Natural killer cell treated with Interleukin-12 subunit alpha and Interleukin-12 subunit beta and Interleukin-15 and Interleukin-18, amount 100 ng/mL, for 72 hours (primary cell): ENCODE measurements around the gene LAPTM5. TPM values are rescaled to one million over a fixed set of nuclear protein-coding genes. Genes with fewer than 3 reads are reported as not detected.

ENCODE experiments used
- ATAC-seq, 2 donors: fragments of 150-1000 bp; cut with Tn5 transposase in 1 of 2; sonication (Bioruptor Pico), chemical (Tn5 transposase) in 1 of 2; 2 replicates each; pipeline ENCODE4 v1.10.0; 2021
- DNase-seq: peaks from one replicate; pipeline ENCODE4 v3.0.0; 2022; ENCODE audit warnings: low spot score
- H3K27ac Mint-ChIP-seq, 2 donors: 1 replicate in 1 of 2; 2 replicates in 1 of 2; pipeline ENCODE4 v1.8.0; 2022; ENCODE audit warnings: mixed read lengths in 2 of 2, mild to moderate bottlenecking in 1 of 2, moderate library complexity in 1 of 2
- H3K27me3 Mint-ChIP-seq, 2 donors: 1 replicate in 1 of 2; 2 replicates in 1 of 2; pipeline ENCODE4 v1.8.0; 2022; ENCODE audit warnings: mixed read lengths in 2 of 2
- H3K36me3 Mint-ChIP-seq: one replicate; pipeline ENCODE4 v1.8.0; 2022; ENCODE audit warnings: mixed read lengths
- H3K4me1 Mint-ChIP-seq, 2 donors: 1 replicate in 1 of 2; 2 replicates in 1 of 2; pipeline ENCODE4 v1.8.0; 2022; ENCODE audit warnings: low read depth in 2 of 2, mixed read lengths in 2 of 2, mild to moderate bottlenecking in 1 of 2
- H3K4me3 Mint-ChIP-seq: one replicate; pipeline ENCODE4 v1.8.0; 2022; ENCODE audit warnings: mixed read lengths
- H3K9me3 Mint-ChIP-seq: 2 replicates; pipeline ENCODE4 v1.8.0; 2022; ENCODE audit warnings: mixed read lengths
- total RNA-seq, 2 donors: library from RNA; stranded (reverse); gene quantifications; one replicate each; pipeline ENCODE4 v1.2.3, GENCODE V29; 2022

Gene LAPTM5
- total RNA-seq, 2 donors from 2014 or later, result 150 to 153 TPM

GRCh38 chr1:30734580-30734979, 23.0 kb downstream of the LAPTM5 start:
- Mint-ChIP-seq H3K27ac (no peak overlapping the region), H3K4me3 (no peak overlapping the region), H3K36me3 (peaks cover 31% of the 10 kb centered on the region), H3K27me3 (no peaks in the 10 kb centered on the region), H3K9me3 (peaks cover 3% of the 10 kb centered on the region), H3K4me1 (peaks cover 31 to 48% of the 10 kb centered on the region in 2 donors)
- ATAC-seq (no peak), DNase-seq (no peak)

- Mint-ChIP-seq H3K9me3 (peaks cover 3% of the 10 kb centered on the region), H3K4me1 (peaks cover 30 to 48% of the 10 kb centered on the region in 2 donors), H3K27ac (no peak overlapping the region), H3K36me3 (peaks cover 27% of the 10 kb centered on the region), H3K27me3 (no peaks in the 10 kb centered on the region), H3K4me3 (no peak overlapping the region)
- ATAC-seq, result no peak
- no peak for DNase-seq
Observed at GRCh38 chr1:30734106-30734505, 23.5 kb downstream of the LAPTM5 start.

- peak overlapping the region in 1 of 2 donors; percentile 57 for H3K27ac Mint-ChIP-seq
- H3K4me1 Mint-ChIP-seq, result peaks cover 25 to 49% of the 10 kb centered on the region in 2 donors
- DNase-seq (no peak), ATAC-seq (no peak)
- no peaks in the 10 kb centered on the region for H3K27me3 Mint-ChIP-seq
- H3K9me3 Mint-ChIP-seq, result peaks cover under 1% of the 10 kb centered on the region
- H3K36me3 Mint-ChIP-seq, result peaks cover 21% of the 10 kb centered on the region
- H3K4me3 Mint-ChIP-seq, result no peak overlapping the region
Observed at GRCh38 chr1:30733493-30733892, 24.1 kb downstream of the LAPTM5 start.

- Mint-ChIP-seq H3K4me1 (peaks cover 18 to 41% of the 10 kb centered on the region in 2 donors), H3K9me3 (no peaks in the 10 kb centered on the region), H3K4me3 (no peak overlapping the region), H3K27me3 (no peaks in the 10 kb centered on the region), H3K36me3 (peaks cover 12% of the 10 kb centered on the region), H3K27ac (peak overlapping the region in 1 of 2 donors; percentile 57)
- DNase-seq, result no peak
- peak in 1 of 2 donors; percentile 30 for ATAC-seq
Observed at GRCh38 chr1:30732277-30732996, 25.1 kb downstream of the LAPTM5 start.

GRCh38 chr1:30731806-30732276, 25.7 kb downstream of the LAPTM5 start:
- Mint-ChIP-seq H3K27me3 (no peaks in the 10 kb centered on the region), H3K4me3 (peak overlapping the region; percentile 22), H3K9me3 (no peaks in the 10 kb centered on the region), H3K36me3 (peaks cover 8% of the 10 kb centered on the region), H3K4me1 (peaks cover 15 to 36% of the 10 kb centered on the region in 2 donors), H3K27ac (peak overlapping the region; percentile 49 to 57)
- ATAC-seq, result peak in 1 of 2 donors; percentile 41
- no peak for DNase-seq

- DNase-seq, result no peak
- Mint-ChIP-seq H3K27ac (peak overlapping the region; percentile 49 to 57), H3K27me3 (no peaks in the 10 kb centered on the region), H3K36me3 (peaks cover 4% of the 10 kb centered on the region), H3K4me3 (peak overlapping the region; percentile 22), H3K4me1 (peaks cover 13 to 36% of the 10 kb centered on the region in 2 donors), H3K9me3 (no peaks in the 10 kb centered on the region)
- no peak for ATAC-seq
Observed at GRCh38 chr1:30731109-30731805, 26.3 kb downstream of the LAPTM5 start.

- peaks cover 2% of the 10 kb centered on the region for H3K36me3 Mint-ChIP-seq
- DNase-seq, result no peak
- H3K27ac Mint-ChIP-seq, result peak overlapping the region; percentile 49 to 57
Observed at GRCh38 chr1:30730346-30731108, 27.0 kb downstream of the LAPTM5 start.

GRCh38 chr1:30729901-30730300, 27.7 kb downstream of the LAPTM5 start:
- DNase-seq, result no peak
- Mint-ChIP-seq H3K27ac (peak overlapping the region in 1 of 2 donors; percentile 40), H3K36me3 (no peaks in the 10 kb centered on the region), H3K27me3 (no peaks in the 10 kb centered on the region), H3K4me3 (no peak overlapping the region), H3K4me1 (peaks cover 13 to 40% of the 10 kb centered on the region in 2 donors), H3K9me3 (no peaks in the 10 kb centered on the region)
- no peak for ATAC-seq

More at GRCh38 chr1:30730346-30731108, 27.0 kb downstream of the LAPTM5 start:
- H3K4me3 Mint-ChIP-seq, result no peak overlapping the region
- no peaks in the 10 kb centered on the region for H3K27me3 Mint-ChIP-seq
- ATAC-seq, result no peak
- no peaks in the 10 kb centered on the region for H3K9me3 Mint-ChIP-seq
- H3K4me1 Mint-ChIP-seq, result peaks cover 13 to 36% of the 10 kb centered on the region in 2 donors

- Mint-ChIP-seq H3K27ac (peak overlapping the region in 1 of 2 donors; percentile 40), H3K4me3 (no peak overlapping the region), H3K27me3 (no peaks in the 10 kb centered on the region), H3K4me1 (peaks cover 15 to 38% of the 10 kb centered on the region in 2 donors), H3K9me3 (no peaks in the 10 kb centered on the region), H3K36me3 (no peaks in the 10 kb centered on the region)
- no peak for DNase-seq
- peak; percentile 24 to 26 for ATAC-seq
Observed at GRCh38 chr1:30728832-30729638, 28.5 kb downstream of the LAPTM5 start.

- DNase-seq (no peak), ATAC-seq (no peak)
- Mint-ChIP-seq H3K9me3 (no peaks in the 10 kb centered on the region), H3K4me1 (peaks cover 17 to 41% of the 10 kb centered on the region in 2 donors), H3K27ac (no peak overlapping the region), H3K4me3 (no peak overlapping the region), H3K27me3 (no peaks in the 10 kb centered on the region), H3K36me3 (no peaks in the 10 kb centered on the region)
Observed at GRCh38 chr1:30728340-30728739, 29.2 kb downstream of the LAPTM5 start.

- Mint-ChIP-seq H3K4me1 (peaks cover 17 to 40% of the 10 kb centered on the region in 2 donors), H3K4me3 (no peak overlapping the region), H3K9me3 (no peaks in the 10 kb centered on the region), H3K27me3 (no peaks in the 10 kb centered on the region), H3K36me3 (no peaks in the 10 kb centered on the region), H3K27ac (no peak overlapping the region)
- no peak for ATAC-seq
- DNase-seq, result no peak
Observed at GRCh38 chr1:30727824-30728223, 29.8 kb downstream of the LAPTM5 start.

- Mint-ChIP-seq H3K27me3 (no peaks in the 10 kb centered on the region), H3K36me3 (no peaks in the 10 kb centered on the region), H3K9me3 (no peaks in the 10 kb centered on the region), H3K4me1 (peaks cover 17 to 38% of the 10 kb centered on the region in 2 donors), H3K4me3 (no peak overlapping the region), H3K27ac (no peak overlapping the region)
- no peak for DNase-seq
- no peak for ATAC-seq
Observed at GRCh38 chr1:30726773-30727684, 30.5 kb downstream of the LAPTM5 start.
